Measurements from ENCODE around the gene MKRN3. TPM values are rescaled to one million over a fixed set of nuclear protein-coding genes. Genes with fewer than 3 reads are reported as not detected.

The MKRN3 gene
- polyA plus RNA-seq, 1 experiment, result 1.2 TPM

DNA sequence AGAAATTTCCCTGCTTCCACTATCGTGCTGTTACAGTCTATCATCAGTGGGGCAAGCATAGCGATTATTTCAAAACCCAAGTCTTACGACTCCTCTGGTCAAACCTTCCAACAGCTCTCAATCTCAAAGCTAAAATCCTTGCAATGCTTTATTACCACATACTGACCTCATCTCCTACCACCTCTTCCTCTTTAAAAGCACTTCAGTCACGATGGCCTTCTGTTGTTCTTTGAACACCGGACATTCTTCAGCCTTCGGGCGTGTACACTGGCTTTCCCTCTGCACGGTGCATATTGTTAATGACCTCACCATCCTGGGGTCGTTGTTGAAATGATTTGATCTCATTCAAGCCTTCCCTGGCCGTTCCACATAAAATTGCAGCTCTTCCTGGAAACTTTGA lies 51.1 kb downstream of the MKRN3 start:
- TF ChIP-seq, protein P1, sequence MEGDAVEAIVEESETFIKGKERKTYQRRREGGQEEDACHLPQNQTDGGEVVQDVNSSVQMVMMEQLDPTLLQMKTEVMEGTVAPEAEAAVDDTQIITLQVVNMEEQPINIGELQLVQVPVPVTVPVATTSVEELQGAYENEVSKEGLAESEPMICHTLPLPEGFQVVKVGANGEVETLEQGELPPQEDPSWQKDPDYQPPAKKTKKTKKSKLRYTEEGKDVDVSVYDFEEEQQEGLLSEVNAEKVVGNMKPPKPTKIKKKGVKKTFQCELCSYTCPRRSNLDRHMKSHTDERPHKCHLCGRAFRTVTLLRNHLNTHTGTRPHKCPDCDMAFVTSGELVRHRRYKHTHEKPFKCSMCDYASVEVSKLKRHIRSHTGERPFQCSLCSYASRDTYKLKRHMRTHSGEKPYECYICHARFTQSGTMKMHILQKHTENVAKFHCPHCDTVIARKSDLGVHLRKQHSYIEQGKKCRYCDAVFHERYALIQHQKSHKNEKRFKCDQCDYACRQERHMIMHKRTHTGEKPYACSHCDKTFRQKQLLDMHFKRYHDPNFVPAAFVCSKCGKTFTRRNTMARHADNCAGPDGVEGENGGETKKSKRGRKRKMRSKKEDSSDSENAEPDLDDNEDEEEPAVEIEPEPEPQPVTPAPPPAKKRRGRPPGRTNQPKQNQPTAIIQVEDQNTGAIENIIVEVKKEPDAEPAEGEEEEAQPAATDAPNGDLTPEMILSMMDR (IDR thresholded peaks at IDR 0.05; ENCODE audit: low read depth, low read length), result no peak
- DNase-seq (ENCODE audit: low read depth, low spot score), result no peak
- Histone ChIP-seq H3K27me3 (ENCODE audit: control insufficient read depth, insufficient read depth, low read length) (no peaks in the 10 kb centered on the region), H3K9me3 (ENCODE audit: control insufficient read depth, insufficient read depth, low read length) (peaks cover 3% of the 10 kb centered on the region; the same call in 1 of the 2 replicates), H3K27ac (ENCODE audit: low read depth, low read length) (no peak overlapping the region), H3K4me3 (ENCODE audit: low read depth, low read length) (no peak overlapping the region)
- CTCF ChIA-PET, result no interaction called here
- POLR2A ChIA-PET, result no interaction called here

Small RNA genes lying within 50 kb of the gene (small RNA-seq; reads per million reads assigned to genes)
- gene MIR4508 (ENCODE audit: insufficient read length, low read depth), result not detected

Other genes with a start within 250 kb of the MKRN3 start
- not detected in 2 replicates for gene GOLGA6L26, start 231.5 kb upstream of the MKRN3 start, polyA plus RNA-seq (2011; rRNA removed)
- 0.02 and 0.04 TPM in 2 replicates for gene GOLGA8S, start 210.9 kb upstream of the MKRN3 start, polyA plus RNA-seq (2011; rRNA removed)
- not detected in 2 replicates for gene GOLGA6L2, start 118.4 kb upstream of the MKRN3 start, polyA plus RNA-seq (2011; rRNA removed)
- 0.12 and 0.20 TPM in 2 replicates for gene MAGEL2, start 82.2 kb downstream of the MKRN3 start, polyA plus RNA-seq (2011; rRNA removed)
- gene NDN, start 121.6 kb downstream of the MKRN3 start, polyA plus RNA-seq (2011; rRNA removed), result 57.3 and 64.8 TPM in 2 replicates

Measured in AG04450 (cell line).